ENCODE results near the gene NEK6. TPM values are rescaled to one million over a fixed set of nuclear protein-coding genes. Genes with fewer than 3 reads are reported as not detected.

NEK6 gene
- total and polyA plus RNA-seq, 9 of the 15 experiments (the other 6 are each of a cell fraction or from before 2014, with no cell fraction given), result 3.1 to 19.0 (median 8.4) TPM

- Histone ChIP-seq H3K27me3 (ENCODE audit: control insufficient read depth in 2 of 2, insufficient read depth in 2 of 2, low read length in 2 of 2) (no peaks in the 10 kb centered on the region), H3K79me2 (ENCODE audit: control insufficient read depth, insufficient read depth, low read length) (0 out of 3 replicates have a peak, but pooled peaks cover 2% of the 10 kb centered on the region), H4K20me1 (replicated peaks; ENCODE audit: control insufficient read depth, insufficient read depth, low read length) (peaks cover 19% of the 10 kb centered on the region), H3K4me2 (ENCODE audit: insufficient read depth, low read length) (no peak overlapping the region), H3K4me1 (replicated peaks in 1 of 2; ENCODE audit: control insufficient read depth in 2 of 2, insufficient read depth in 2 of 2, low read length in 2 of 2) (peaks cover 0 to 13% of the 10 kb centered on the region in 2 experiments; a peak in 1 of 5 replicates), H3K9me3 (replicated peaks; ENCODE audit: control insufficient read depth, insufficient read depth, low read depth, low read length) (no peaks in the 10 kb centered on the region), H3K9me1 (ENCODE audit: control insufficient read depth, insufficient read depth, low read length) (no peaks in the 10 kb centered on the region), H3K9ac (ENCODE audit: insufficient read depth in 1 of 2, low read depth in 2 of 2, low read length in 2 of 2) (no peak overlapping the region), H3K4me3 (no peak overlapping the region), H2AFZ (ENCODE audit: low read depth, low read length) (no peak overlapping the region), H3K36me3 (ENCODE audit: control insufficient read depth, insufficient read depth, low read length) (no peaks in the 10 kb centered on the region), H3K27ac (ENCODE audit: extremely low read depth, low read depth, low read length) (no peak overlapping the region)
- DNase-seq (ENCODE audit: extremely low read depth in 1 of 4, low spot score in 3 of 4), result no peak
- ChIA-PET CTCF (ENCODE audit: low intra/inter-chr PET ratio) (no interaction called here), POLR2A (no interaction called here)
- 58% methylated on average over 15 of the region's 15 CpGs for WGBS (ENCODE audit: insufficient coverage, low coverage, missing lambda C conversion rate)
- TF ChIP-seq MBD2 (IDR thresholded peaks at IDR 0.05; ENCODE audit: borderline replicate concordance, low read depth), result no peak
- TF ChIP-seq POLR3G (IDR thresholded peaks at IDR 0.05; ENCODE audit: extremely low read depth, insufficient read length, insufficient replicate concordance), result no peak
- TF ChIP-seq NR3C1 (CRISPR knock-in tag; IDR thresholded peaks at IDR 0.05), result no peak
- no peak for TF ChIP-seq ZBTB43 (CRISPR knock-in tag; IDR thresholded peaks at IDR 0.05)
- no peak for TF ChIP-seq TBL1XR1 (IDR thresholded peaks at IDR 0.05; ENCODE audit: low read length in 2 of 2)
- TF ChIP-seq CHD7 (IDR thresholded peaks at IDR 0.05; ENCODE audit: low read depth, low read length), result no peak
- TF ChIP-seq MXD1 (CRISPR knock-in tag; IDR thresholded peaks at IDR 0.05; ENCODE audit: borderline replicate concordance, poor library complexity, severe bottlenecking), result no peak
- no TSS peak for BruUV-seq (replicated peaks)
- no peak for FAIRE-seq
- no peak for ATAC-seq
- intact Hi-C loops (cut with micrococcal nuclease), result no loop called here
- in situ Hi-C loops (cut with MboI), result no loop called here
Observed at GRCh38 chr9:124267271-124267807, 9.6 kb downstream of the NEK6 start.

Data from K562 (cell line).